GM19395 (cell line): Measurements from ENCODE around the gene CGNL1.

Experiments used
- ATAC-seq: cut with Tn5 transposase; IDR thresholded peaks from one replicate; pipeline ENCODE4 v1.9.1; 2021; ENCODE audit warnings: mild to moderate bottlenecking, moderate library complexity; ENCODE audit not compliant: unreplicated experiment

CGNL1 gene, protein sequence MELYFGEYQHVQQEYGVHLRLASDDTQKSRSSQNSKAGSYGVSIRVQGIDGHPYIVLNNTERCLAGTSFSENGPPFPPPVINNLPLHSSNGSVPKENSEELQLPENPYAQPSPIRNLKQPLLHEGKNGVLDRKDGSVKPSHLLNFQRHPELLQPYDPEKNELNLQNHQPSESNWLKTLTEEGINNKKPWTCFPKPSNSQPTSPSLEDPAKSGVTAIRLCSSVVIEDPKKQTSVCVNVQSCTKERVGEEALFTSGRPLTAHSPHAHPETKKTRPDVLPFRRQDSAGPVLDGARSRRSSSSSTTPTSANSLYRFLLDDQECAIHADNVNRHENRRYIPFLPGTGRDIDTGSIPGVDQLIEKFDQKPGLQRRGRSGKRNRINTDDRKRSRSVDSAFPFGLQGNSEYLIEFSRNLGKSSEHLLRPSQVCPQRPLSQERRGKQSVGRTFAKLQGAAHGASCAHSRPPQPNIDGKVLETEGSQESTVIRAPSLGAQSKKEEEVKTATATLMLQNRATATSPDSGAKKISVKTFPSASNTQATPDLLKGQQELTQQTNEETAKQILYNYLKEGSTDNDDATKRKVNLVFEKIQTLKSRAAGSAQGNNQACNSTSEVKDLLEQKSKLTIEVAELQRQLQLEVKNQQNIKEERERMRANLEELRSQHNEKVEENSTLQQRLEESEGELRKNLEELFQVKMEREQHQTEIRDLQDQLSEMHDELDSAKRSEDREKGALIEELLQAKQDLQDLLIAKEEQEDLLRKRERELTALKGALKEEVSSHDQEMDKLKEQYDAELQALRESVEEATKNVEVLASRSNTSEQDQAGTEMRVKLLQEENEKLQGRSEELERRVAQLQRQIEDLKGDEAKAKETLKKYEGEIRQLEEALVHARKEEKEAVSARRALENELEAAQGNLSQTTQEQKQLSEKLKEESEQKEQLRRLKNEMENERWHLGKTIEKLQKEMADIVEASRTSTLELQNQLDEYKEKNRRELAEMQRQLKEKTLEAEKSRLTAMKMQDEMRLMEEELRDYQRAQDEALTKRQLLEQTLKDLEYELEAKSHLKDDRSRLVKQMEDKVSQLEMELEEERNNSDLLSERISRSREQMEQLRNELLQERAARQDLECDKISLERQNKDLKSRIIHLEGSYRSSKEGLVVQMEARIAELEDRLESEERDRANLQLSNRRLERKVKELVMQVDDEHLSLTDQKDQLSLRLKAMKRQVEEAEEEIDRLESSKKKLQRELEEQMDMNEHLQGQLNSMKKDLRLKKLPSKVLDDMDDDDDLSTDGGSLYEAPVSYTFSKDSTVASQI

DNA sequence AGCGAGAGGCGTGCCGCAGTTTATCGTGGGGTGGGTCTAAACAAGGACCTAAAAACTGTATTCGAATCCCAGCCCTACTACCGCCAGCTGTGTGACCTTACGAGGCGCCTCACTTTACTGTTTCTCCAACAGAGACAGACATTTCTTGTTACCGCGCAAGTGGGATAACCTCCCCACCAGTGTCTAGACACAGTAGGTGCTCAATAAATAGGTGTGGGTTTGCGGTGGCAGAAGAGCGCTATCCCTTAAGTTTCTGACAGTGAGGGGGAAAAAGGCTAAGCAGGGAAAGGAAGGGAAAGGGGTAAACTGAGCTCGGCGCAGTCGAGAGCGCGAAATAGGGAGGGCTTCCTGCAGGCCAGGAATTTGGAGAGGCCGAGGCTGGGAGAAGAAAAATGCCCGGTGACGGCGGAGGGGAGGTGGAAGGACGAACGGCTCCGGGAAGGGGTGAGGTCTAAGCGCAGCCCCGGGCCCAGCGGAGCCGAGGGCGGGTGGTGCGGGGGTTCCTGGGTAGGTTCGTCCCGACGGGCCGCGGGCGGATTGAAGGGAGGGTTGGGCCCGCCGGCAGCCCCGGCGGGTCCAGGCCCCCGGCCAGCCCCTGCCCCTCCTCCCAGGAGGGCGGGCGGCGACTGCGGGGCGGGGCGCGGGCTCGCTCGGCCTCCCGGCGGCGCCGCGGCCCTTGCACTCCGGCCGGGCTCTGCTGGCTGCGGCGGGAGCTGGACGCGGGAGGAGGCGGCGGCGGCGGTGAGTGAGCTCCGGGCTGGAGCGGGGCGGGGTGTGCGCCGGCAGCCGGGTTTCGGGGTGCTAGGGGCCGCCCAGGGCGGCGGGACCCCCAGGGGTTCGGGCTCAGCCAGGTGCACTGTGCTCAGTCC is at the start of gene CGNL1:
Gene CGNL1, plus strand, starts transcription at position 679 of the 869 bp plus-strand sequence. CDS start 61,495 bp downstream, outside the sequence.
- no peak for ATAC-seq

DNA sequence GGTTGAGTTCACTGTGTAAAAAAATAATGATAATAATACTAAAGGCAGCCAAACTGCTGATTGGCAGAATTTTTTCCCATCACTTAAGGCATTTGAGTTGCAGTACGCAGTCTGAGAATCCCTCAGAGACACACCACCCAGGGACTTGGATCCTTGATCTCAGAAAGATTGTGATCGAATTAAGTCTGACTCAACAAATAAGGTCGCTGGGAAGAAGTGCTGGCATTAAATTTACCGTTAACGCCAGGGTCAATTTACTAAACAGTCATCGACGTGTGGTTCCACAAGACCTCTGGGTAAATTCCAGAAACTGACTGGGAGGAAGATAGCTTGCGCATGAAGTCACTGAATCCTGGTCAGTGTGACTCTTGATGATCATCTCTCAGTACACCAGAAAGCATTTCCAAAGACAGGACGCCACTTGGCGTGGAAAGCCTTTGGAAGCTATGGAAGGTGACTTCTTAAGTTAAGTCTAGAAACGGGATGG is 48.3 kb upstream of the CGNL1 start:
- no peak for ATAC-seq

DNA sequence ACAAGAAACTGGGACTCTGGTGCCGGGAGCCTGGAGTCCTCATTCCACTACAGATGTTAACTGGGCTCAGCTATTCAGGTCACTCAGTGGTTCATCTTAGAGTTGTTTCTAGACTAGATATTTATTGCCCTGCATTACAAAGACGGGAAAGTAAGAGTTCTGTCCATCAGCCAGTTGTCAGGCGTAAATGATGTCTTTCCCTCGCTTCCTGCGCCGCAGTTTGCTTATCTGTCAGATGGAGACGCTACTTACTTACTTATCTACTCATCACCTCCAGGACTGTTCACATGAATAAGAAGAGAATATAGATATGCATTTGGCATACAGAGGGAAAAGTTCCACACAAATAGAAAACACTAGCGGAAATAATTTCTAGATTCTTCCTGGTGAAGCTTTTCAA is 47.8 kb upstream of the CGNL1 start:
- no peak for ATAC-seq

DNA sequence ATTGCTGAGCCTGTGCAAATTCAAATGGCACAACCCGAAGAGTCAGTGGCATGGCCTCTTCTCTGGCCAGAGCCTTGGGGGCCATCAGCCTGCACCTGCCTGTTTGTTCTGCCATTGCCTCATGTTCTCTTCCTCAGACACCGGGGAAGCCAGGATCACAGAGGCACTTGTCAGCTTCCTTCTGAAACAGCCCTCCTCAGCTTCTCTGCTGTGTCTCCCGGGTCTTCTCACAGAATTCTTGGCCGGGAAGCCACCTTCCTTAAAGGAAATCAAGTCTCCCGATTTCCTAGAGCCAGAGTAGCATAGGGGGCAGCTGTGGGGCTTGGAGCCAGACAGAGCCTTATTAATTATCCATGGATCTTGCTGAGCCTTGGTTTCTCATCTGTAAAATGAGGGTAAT is 47.4 kb upstream of the CGNL1 start:
- no peak for ATAC-seq

DNA sequence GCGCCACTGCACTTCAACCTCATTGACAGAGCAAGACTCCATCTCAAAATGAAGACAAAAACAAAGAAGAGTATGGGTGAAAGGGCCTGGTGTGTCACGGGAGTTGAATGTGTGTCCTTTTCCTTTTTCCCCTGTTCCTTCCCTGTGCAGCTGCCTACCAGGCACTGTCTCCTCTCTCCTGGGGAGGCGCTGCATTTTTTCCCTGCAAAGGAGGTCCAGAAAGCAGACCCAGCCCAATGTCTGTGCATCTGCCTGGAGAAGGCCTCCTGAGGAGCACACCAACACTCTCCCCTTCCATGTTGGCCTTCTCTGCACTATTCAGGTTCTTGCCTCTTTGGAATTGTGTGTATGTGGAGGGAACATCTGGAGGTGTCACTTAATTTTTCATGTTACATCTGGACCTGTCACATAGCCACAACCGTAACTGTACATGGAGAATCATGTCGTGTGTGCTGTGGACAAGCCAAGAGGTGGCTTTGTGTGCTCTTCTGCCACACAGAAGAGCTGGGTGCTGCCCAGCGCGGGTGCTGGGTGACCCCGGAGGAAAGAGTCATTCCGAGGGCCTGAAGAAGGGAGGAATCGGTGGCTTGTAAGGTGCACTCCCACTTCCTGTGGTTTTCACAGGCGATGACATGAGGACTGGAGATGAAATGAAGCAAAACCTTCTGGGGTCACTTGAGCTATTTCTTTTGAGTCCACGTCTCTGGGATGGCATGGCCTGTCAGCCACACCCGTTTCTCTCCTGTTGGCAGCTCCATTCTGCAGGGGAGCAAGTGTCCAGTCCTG is 46.5 kb upstream of the CGNL1 start:
- no peak for ATAC-seq

DNA sequence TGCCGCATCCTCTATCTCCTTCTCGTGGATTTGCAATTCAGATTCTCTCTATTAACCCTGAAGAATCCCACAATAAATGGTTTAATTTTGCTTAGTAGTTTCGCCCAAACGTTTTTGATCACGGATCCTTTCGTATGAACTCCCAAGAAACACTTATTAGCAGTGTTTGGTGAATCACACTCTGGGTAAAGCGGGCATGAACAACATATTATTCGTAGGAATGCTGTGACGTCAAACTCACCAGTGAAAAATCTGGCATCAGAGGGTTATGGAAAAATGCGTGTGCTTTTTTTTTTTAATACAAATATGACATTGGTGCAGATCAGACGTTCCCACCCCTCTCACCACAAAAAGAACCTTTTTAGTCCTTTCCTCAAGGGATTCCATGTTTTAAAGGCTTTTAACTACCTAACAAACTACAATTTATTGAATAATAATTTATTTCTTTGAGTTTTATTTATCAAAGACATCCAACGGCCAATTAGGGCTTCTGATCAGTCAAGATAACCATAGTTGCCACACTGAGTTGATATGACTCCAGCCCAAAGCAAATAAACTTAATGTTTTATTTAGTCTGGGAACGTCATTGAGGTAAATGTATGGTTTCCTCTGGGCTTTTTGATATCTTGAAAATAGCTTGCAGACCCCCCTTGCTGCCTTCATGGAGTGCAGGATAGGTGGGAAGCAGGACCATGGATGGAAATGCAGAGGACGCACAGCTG is 45.5 kb upstream of the CGNL1 start:
- no peak for ATAC-seq

DNA sequence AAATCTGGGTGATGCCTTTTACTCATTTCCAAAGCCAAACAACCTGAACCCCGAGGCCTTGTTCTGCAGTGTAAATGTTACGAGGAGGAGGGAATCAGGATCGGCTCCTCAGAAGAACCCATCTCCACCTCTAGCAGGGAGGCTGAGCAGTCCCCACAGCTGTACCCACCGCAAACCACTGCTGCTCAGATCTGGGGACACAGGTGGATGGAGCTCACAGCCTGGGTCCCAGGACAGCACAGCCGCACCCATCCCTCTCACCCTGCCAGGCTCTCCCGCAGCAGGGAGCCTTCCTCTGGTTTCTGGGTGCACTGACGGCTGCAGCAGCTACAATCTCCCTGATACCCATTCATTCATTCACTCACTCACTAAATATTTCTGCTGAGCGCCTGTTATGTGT is 44.0 kb upstream of the CGNL1 start:
- no peak for ATAC-seq

DNA sequence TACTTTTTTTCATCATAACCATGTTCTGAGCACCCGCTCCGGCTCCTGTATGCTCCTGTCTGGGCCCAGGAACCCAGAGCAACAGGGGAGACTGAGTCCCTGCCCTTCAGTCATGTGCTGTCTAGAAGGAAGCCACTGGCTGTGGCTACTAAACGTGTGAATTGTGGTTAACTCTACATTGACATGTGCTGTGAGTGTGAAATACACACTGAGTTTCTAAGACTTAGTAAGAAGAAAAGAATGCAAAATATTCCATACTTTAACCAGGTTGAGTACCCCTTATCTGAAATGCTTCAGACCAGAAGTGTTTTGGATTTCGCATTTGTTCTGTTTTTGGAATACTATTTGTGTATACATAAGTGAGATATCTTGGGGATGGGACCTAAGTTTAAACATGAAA is 42.8 kb upstream of the CGNL1 start:
- no peak for ATAC-seq

DNA sequence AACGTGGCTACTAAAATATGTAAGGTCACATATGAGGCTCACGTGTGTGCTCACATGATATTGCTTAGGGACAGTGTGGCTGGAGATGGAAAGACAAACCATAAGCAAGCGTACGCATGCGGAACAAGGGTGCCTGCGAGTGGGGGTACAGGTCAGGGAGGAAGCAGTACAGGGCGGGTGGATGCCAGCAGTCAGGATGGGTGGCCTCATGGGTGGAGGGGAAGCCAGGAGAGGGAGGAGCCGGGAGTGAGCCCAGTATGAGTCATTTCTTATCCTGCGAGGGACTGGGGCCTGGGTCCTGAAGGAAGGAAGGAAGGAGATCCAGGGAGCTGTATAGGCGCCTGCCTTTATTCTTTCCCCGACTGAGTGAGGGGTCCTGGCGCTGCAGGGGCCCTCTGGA is 42.0 kb upstream of the CGNL1 start:
- no peak for ATAC-seq

DNA sequence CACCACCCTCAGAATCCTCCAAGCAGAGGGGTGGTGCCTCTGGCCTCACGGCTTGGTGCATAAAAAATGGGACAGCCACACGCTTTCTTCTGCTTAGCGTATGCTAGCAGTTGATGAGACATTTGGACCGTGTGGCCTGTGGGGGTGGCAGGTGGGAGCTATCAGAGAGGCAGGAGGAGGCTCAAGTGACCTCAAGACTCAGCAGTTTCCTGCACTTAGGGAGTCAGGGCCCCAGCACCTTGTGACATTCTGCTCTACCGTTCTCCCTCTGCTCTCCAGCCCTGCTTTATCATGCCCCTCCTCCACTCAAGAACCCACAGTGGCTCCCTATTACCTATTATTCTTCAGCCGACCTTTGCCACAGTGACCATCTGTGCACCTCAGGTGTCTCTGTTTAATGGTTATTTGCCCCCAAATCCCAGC is 41.0 kb upstream of the CGNL1 start:
- no peak for ATAC-seq

DNA sequence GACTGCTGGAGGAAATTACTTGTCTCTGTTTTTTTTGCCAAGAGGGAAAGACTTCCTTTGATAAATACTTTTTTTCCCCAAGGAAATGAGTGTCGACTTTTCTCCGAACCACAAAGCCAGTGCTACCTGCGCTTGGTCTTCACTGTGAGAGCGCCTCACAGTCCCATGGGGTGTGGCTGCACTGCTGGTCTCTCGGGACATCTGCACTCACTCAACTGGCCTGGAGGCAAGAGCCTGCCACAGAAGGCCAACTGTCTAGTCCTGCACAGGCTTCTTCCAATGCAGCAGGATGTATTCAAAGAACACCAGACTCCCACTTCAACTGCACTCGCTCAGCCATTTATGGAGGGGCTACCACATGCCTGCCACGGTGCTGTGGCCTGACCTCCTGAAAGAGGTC is 40.6 kb upstream of the CGNL1 start:
- ATAC-seq = no peak

DNA sequence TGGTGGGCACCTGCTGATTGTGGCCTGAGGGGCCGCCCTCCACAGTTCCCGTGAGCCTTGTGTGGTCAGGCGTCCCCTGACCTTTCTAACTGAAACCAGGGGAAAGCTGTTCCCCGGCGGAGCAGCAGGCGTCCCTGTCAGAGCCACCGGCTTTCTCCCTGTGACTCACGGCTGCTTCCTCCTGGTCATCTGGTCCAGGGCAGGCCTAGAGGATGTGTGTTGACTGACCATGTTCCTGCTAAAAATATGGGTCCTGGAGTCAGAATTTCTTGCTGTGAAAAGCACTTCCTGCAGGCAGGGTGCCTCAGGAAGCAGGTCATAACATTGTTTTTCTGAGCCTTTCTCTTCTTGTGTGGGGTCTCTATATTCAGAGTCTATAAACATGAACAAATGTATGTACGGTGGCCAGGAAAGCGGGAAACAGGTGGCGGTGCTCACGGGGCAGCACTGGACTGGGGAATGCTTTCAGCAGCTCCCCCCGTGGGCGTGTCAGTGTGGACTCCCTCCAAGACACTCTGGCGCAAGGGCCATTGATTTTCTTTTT is 38.4 kb upstream of the CGNL1 start:
- no peak for ATAC-seq

DNA sequence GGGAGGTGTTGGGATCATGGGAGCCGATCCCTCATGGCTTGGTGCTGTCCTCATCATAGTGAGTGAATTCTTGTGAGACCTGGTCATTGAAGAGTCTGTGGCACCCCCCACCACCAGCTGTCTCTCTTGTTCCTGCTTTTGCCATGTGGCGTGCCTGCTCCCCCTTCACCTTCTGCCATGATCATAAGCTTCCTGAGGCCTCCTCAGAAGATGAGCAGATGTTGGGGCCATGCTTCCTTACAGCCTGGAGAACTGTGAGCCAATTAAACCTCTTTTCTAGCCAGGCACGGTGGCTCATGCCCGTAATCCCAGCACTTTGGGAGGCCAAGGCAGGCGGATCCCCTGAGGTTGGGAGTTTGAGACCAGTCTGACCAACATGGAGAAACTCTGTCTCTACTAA is 37.0 kb upstream of the CGNL1 start:
- ATAC-seq = no peak

DNA sequence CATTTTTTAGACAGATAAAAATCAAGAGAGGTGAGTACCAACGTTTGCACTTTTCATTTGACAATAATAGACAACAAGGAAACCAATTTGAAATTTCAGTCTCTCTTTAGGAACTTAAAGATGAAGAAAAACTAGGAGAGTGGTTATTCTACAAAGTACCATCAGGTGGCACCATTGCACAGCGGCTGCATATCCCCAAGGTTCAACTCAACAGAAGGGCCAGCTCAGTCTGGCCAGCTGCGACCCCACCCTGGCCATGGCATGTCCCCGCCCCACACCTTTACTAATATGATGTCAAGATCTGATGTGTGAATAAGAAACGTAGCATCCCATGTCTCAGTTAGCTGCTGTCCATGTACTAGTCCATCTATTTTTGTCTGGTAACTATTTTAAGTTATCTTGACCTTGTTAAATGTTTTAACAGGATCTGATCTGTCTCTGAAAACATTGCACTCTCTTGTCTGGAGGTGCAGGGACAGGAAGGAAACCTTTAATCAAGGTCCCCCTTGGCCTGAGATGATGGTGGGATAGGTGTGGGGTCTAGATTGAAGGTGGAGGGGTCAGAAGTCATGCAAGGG is 35.5 kb upstream of the CGNL1 start:
- ATAC-seq = no peak

DNA sequence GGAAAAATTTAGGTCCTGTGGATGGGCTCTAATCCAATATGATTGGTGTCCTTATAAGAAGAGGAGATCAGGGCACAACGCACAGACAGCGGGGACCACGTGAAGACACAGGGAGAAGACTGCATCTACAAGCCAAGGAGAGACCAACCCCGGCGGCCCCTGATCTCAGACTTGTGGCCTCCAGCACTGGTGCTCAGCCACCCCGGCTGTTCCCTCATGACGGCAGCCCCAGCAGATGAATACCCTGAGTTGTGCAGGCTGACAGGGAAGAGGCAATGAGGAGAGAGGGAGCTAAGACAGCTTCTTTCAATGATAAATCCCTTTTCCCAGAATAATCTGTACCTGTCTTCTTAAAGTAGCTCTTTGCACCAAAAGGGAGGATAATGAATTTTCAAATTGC is 33.3 kb upstream of the CGNL1 start:
- no peak for ATAC-seq

DNA sequence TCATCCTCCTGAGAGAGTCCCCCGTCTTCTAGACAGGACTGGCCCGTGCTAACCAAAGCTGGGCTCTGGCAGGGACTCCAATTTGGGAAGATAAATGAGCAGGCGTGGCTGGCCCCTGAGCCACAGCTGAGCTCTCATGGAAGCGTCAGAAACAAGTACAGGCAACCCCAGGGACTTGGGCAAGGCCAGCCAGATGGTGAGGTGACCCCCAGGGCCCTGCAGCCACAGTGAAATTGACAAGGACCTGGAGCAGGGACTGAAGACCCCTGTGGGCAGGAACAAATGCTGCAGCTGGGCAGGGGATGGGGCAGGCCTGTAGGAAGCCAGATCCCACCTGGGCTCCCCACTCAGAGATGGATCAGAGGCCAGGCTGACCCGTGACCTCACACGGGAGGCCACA is 32.8 kb upstream of the CGNL1 start:
- no peak for ATAC-seq

DNA sequence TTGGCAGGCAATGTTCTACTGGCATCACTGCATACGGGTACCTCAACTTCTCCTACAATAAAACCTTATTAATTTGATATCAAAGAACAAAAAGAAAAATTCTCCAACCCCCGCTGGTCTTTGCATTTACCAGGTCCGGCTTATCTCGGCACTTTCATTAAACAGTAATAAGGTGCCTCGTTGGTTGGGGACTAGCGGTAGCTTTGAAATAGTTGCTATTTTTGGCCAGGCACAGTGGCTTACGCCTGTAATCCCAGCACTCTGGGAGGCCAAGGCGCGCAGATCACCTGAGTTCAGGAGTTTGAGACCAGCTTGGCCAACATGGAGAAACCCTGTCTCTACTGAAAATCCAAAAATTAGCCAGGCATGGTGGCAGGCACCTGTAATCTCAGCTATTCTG is 32.0 kb upstream of the CGNL1 start:
- ATAC-seq = no peak

DNA sequence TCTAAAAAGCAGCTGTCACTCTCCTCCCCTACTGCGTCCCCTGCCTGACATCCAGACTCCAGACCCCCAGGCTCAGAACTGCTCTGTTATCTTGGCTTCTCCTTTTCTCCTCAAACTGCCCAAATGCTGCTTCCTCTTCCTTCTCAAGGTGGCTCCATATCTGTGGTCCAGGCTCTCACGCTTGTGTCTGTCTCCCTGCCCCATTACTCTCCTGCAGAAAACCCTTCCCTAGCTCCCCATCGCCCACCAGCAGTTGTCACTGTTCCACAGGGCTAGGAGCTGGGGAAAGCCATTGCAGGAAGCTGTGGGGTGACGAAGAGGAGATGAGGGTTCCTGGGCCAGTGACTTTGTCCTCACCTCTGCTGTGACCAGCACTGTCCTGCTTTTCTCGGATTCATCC is 30.7 kb upstream of the CGNL1 start:
- ATAC-seq = no peak
